Suprapubic skin (tissue), 4 donors: ENCODE measurements around the gene GPR132. TPM values are rescaled to one million over a fixed set of nuclear protein-coding genes. Genes with fewer than 3 reads are reported as not detected.

Experiments
- DNase-seq, 2 donors: peaks; one replicate each; pipeline ENCODE4 v3.0.0-alpha.2; 2019; ENCODE audit warnings: low spot score in 2 of 2
- H3K27ac ChIP-seq: fragments of 200-600 bp; sonication (generic); one replicate; pipeline ENCODE4 v1.5.1; 2019
- H3K27me3 ChIP-seq: fragments of 200-600 bp; sonication (generic); one replicate; pipeline ENCODE4 v1.5.1; 2019
- H3K36me3 ChIP-seq: fragments of 200-600 bp; sonication (generic); one replicate; pipeline ENCODE4 v1.5.1; 2019
- H3K4me1 ChIP-seq: fragments of 200-600 bp; sonication (generic); one replicate; pipeline ENCODE4 v1.5.1; 2019
- H3K4me3 ChIP-seq: fragments of 200-600 bp; sonication (generic); one replicate; pipeline ENCODE4 v1.5.1; 2019; ENCODE audit warnings: mild to moderate bottlenecking
- H3K9me3 ChIP-seq: fragments of 200-600 bp; sonication (generic); one replicate; pipeline ENCODE4 v1.5.1; 2019
- CTCF ChIP-seq, 2 donors: fragments of 200-600 bp in 1 of 2; fragments of 450-650 bp in 1 of 2; sonication (generic) in 1 of 2; IDR thresholded peaks; one replicate each; pipeline ENCODE4 v1.5.1; 2016 to 2019; ENCODE audit warnings: antibody characterized with exemption in 2 of 2, mild to moderate bottlenecking in 1 of 2, moderate library complexity in 1 of 2
- EP300 ChIP-seq: sonication (generic); formaldehyde crosslinking; IDR thresholded peaks from one replicate; pipeline ENCODE4 v1.6.1; 2017; ENCODE audit warnings: antibody characterized with exemption
- POLR2A ChIP-seq, 2 donors: fragments of 450-650 bp; IDR thresholded peaks; one replicate each; pipeline ENCODE4 v1.6.1; 2017; ENCODE audit warnings: antibody characterized with exemption in 2 of 2, mild to moderate bottlenecking in 2 of 2, moderate library complexity in 2 of 2
- POLR2AphosphoS5 ChIP-seq, 3 donors: sonication (generic); formaldehyde crosslinking; IDR thresholded peaks; one replicate each; pipeline ENCODE4 v1.6.1; 2017; ENCODE audit warnings: antibody characterized with exemption in 3 of 3
- WGBS: methylation state at CpG from one replicate; pipeline ENCODE4 v1.1.5; 2018; 5-methylcytosine and 5-hydroxymethylcytosine counted together
- total RNA-seq, 4 donors: library from RNA; depleted of rRNA; stranded (reverse); fragments of >200 nt; gene quantifications; one replicate each; pipeline ENCODE4 v1.1.0, GENCODE V29; 2016

GPR132 gene
- total RNA-seq, 4 donors from 2014 or later, result 0.95 to 2.7 (median 1.3) TPM

- Histone ChIP-seq H3K36me3 (no peaks in the 10 kb centered on the region), H3K4me1 (peaks cover 29% of the 10 kb centered on the region), H3K27ac (no peak overlapping the region), H3K9me3 (no peaks in the 10 kb centered on the region), H3K27me3 (peaks cover 38% of the 10 kb centered on the region), H3K4me3 (no peak overlapping the region)
- TF ChIP-seq POLR2A (IDR thresholded peaks at IDR 0.05), result no peak
- TF ChIP-seq POLR2AphosphoS5 (IDR thresholded peaks at IDR 0.05), result no peak
- no peak for TF ChIP-seq EP300
- TF ChIP-seq CTCF (IDR thresholded peaks at IDR 0.05), result no peak
- DNase-seq, result no peak
- WGBS, result 54% methylated on average over 10 of the region's 11 CpGs
These were observed 7.2 kb upstream of the GPR132 start for GRCh38 chr14:105072381-105072861.

- peaks cover 38% of the 10 kb centered on the region for H3K27me3 ChIP-seq
- TF ChIP-seq EP300 (no peak), CTCF (IDR thresholded peaks at IDR 0.05) (no peak), POLR2AphosphoS5 (IDR thresholded peaks at IDR 0.05) (no peak), POLR2A (IDR thresholded peaks at IDR 0.05) (no peak)
- no peaks in the 10 kb centered on the region for H3K9me3 ChIP-seq
- H3K4me1 ChIP-seq, result peaks cover 27% of the 10 kb centered on the region
- DNase-seq, result no peak
- no peak overlapping the region for H3K27ac ChIP-seq
- 89% methylated on average over 25 of the region's 25 CpGs for WGBS
- no peak overlapping the region for H3K4me3 ChIP-seq
- H3K36me3 ChIP-seq, result no peaks in the 10 kb centered on the region
These were observed 6.7 kb upstream of the GPR132 start for GRCh38 chr14:105071942-105072341.

- no peak overlapping the region for H3K4me3 ChIP-seq
- no peak for TF ChIP-seq EP300
- no peak for TF ChIP-seq POLR2AphosphoS5 (IDR thresholded peaks at IDR 0.05)
- TF ChIP-seq CTCF (IDR thresholded peaks at IDR 0.05), result no peak
- TF ChIP-seq POLR2A (IDR thresholded peaks at IDR 0.05), result no peak
- no peak overlapping the region for H3K27ac ChIP-seq
- peaks cover 34% of the 10 kb centered on the region for H3K27me3 ChIP-seq
- H3K4me1 ChIP-seq, result peaks cover 20% of the 10 kb centered on the region
- 76% methylated on average over 15 of the region's 15 CpGs for WGBS
- H3K36me3 ChIP-seq, result no peaks in the 10 kb centered on the region
- no peaks in the 10 kb centered on the region for H3K9me3 ChIP-seq
- no peak for DNase-seq
These were observed 6.1 kb upstream of the GPR132 start for GRCh38 chr14:105071326-105071725.

- DNase-seq, result no peak
- Histone ChIP-seq H3K36me3 (no peaks in the 10 kb centered on the region), H3K4me1 (peaks cover 17% of the 10 kb centered on the region), H3K27ac (peak overlapping the region; percentile 59), H3K9me3 (no peaks in the 10 kb centered on the region), H3K4me3 (no peak overlapping the region), H3K27me3 (peaks cover 28% of the 10 kb centered on the region)
- 45% methylated on average over 7 of the region's 7 CpGs for WGBS
- TF ChIP-seq EP300, result no peak
- TF ChIP-seq POLR2AphosphoS5 (IDR thresholded peaks at IDR 0.05), result no peak
- no peak for TF ChIP-seq CTCF (IDR thresholded peaks at IDR 0.05)
- TF ChIP-seq POLR2A (IDR thresholded peaks at IDR 0.05), result no peak
These were observed 5.5 kb upstream of the GPR132 start for GRCh38 chr14:105070760-105071137.

GRCh38 chr14:105069871-105070759 is 4.9 kb upstream of the GPR132 start:
- TF ChIP-seq CTCF (IDR thresholded peaks at IDR 0.05) (no peak), POLR2A (IDR thresholded peaks at IDR 0.05) (no peak), POLR2AphosphoS5 (IDR thresholded peaks at IDR 0.05) (no peak)
- DNase-seq, result peak; percentile 70 to 80
- Histone ChIP-seq H3K27me3 (peaks cover 27% of the 10 kb centered on the region), H3K4me3 (no peak overlapping the region), H3K36me3 (no peaks in the 10 kb centered on the region), H3K4me1 (peaks cover 14% of the 10 kb centered on the region), H3K9me3 (no peaks in the 10 kb centered on the region), H3K27ac (peak overlapping the region; percentile 59)
- WGBS, result 49% methylated on average over 18 of the region's 20 CpGs
